ENCODE results near the gene SUPT3H.

The SUPT3H gene

DNA sequence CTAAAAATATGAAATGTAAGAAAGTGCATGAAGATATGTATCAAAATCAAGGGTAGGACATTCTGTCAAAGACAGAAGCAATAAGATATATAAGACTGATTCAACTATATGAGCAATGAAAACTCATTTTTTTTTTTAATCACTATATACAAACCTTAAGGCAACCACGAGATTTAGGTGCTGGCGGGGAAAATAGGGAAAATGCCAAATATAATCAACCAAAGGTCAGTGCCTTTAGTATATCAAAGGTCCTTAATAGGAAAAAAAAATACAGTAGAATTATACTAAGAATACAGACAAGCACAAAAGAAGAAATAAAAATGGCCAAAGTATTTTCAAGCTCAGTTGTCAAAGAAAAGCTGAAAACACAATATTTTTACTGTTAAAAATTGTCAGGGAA is 24.1 kb downstream of the SUPT3H start:
- no peak for DNase-seq
- H3K36me3 ChIP-seq (ENCODE audit: control insufficient read depth in 4 of 4, insufficient read depth in 4 of 4, low read length in 3 of 4) = no peaks in the 10 kb centered on the region
- H3K4me1 ChIP-seq (ENCODE audit: control extremely low read depth in 1 of 4, control insufficient read depth in 4 of 4, insufficient read depth in 4 of 4, low read length in 3 of 4) = no peaks in the 10 kb centered on the region
- ChIA-PET POLR2A (no interaction called here), CTCF (no interaction called here)
- no peak overlapping the region for H3K4me3 ChIP-seq (ENCODE audit: control insufficient read depth in 1 of 7, extremely low read depth in 1 of 7, insufficient read depth in 4 of 7, low read depth in 2 of 7, low read length in 6 of 7)
- no peaks in the 10 kb centered on the region for H3K27me3 ChIP-seq (replicated peaks in 2 of 5; ENCODE audit: control insufficient read depth in 4 of 5, insufficient read depth in 5 of 5, low read length in 4 of 5)
- H3K9me3 ChIP-seq (ENCODE audit: control extremely low read depth in 1 of 5, control insufficient read depth in 4 of 5, insufficient read depth in 2 of 5, low read depth in 1 of 5, low read length in 4 of 5) = no peaks in the 10 kb centered on the region
- no peak overlapping the region for H3K27ac ChIP-seq (ENCODE audit: insufficient read depth in 1 of 2, low read depth in 1 of 2, low read length in 2 of 2, poor library complexity in 1 of 2, severe bottlenecking in 2 of 2)
- WGBS (ENCODE audit: insufficient coverage) = no CpG with 5 or more reads among the region's 2 CpGs

GRCh38 chr6:45351667-45352066 is 26.1 kb downstream of the SUPT3H start:
- no CpG with 5 or more reads among the region's 1 CpG for WGBS (ENCODE audit: insufficient coverage)
- ChIA-PET POLR2A (no interaction called here), CTCF (interaction anchor here (0.7 to 1.9 kb wide), 2 partner anchors 9 to 14 kb away, joined by 3 to 4 read pairs; no protein-coding TSS in a partner anchor)
- Histone ChIP-seq H3K4me1 (ENCODE audit: control extremely low read depth in 1 of 4, control insufficient read depth in 4 of 4, insufficient read depth in 4 of 4, low read length in 3 of 4) (no peaks in the 10 kb centered on the region), H3K27ac (ENCODE audit: insufficient read depth in 1 of 2, low read depth in 1 of 2, low read length in 2 of 2, poor library complexity in 1 of 2, severe bottlenecking in 2 of 2) (no peak overlapping the region), H3K27me3 (replicated peaks in 2 of 5; ENCODE audit: control insufficient read depth in 4 of 5, insufficient read depth in 5 of 5, low read length in 4 of 5) (no peaks in the 10 kb centered on the region), H3K9me3 (ENCODE audit: control extremely low read depth in 1 of 5, control insufficient read depth in 4 of 5, insufficient read depth in 2 of 5, low read depth in 1 of 5, low read length in 4 of 5) (no peaks in the 10 kb centered on the region), H3K36me3 (ENCODE audit: control insufficient read depth in 4 of 4, insufficient read depth in 4 of 4, low read length in 3 of 4) (no peaks in the 10 kb centered on the region), H3K4me3 (ENCODE audit: control insufficient read depth in 1 of 7, extremely low read depth in 1 of 7, insufficient read depth in 4 of 7, low read depth in 2 of 7, low read length in 6 of 7) (no peak overlapping the region)
- DNase-seq = peak in 1 of 3 donors; percentile 8

GRCh38 chr6:45351076-45351475 is 26.7 kb downstream of the SUPT3H start:
- Histone ChIP-seq H3K4me1 (ENCODE audit: control extremely low read depth in 1 of 4, control insufficient read depth in 4 of 4, insufficient read depth in 4 of 4, low read length in 3 of 4) (no peaks in the 10 kb centered on the region), H3K9me3 (ENCODE audit: control extremely low read depth in 1 of 5, control insufficient read depth in 4 of 5, insufficient read depth in 2 of 5, low read depth in 1 of 5, low read length in 4 of 5) (no peaks in the 10 kb centered on the region), H3K27ac (ENCODE audit: insufficient read depth in 1 of 2, low read depth in 1 of 2, low read length in 2 of 2, poor library complexity in 1 of 2, severe bottlenecking in 2 of 2) (no peak overlapping the region), H3K27me3 (replicated peaks in 2 of 5; ENCODE audit: control insufficient read depth in 4 of 5, insufficient read depth in 5 of 5, low read length in 4 of 5) (no peaks in the 10 kb centered on the region), H3K4me3 (ENCODE audit: control insufficient read depth in 1 of 7, extremely low read depth in 1 of 7, insufficient read depth in 4 of 7, low read depth in 2 of 7, low read length in 6 of 7) (no peak overlapping the region), H3K36me3 (ENCODE audit: control insufficient read depth in 4 of 4, insufficient read depth in 4 of 4, low read length in 3 of 4) (no peaks in the 10 kb centered on the region)
- ChIA-PET CTCF (interaction anchor here (0.9 to 1.9 kb wide), 3 partner anchors 10 to 16 kb away, joined by 3 to 4 read pairs (median 3); no protein-coding TSS in a partner anchor), POLR2A (no interaction called here)
- DNase-seq = no peak
- 75% methylated on average over 1 of the region's 3 CpGs for WGBS (ENCODE audit: insufficient coverage)

DNA sequence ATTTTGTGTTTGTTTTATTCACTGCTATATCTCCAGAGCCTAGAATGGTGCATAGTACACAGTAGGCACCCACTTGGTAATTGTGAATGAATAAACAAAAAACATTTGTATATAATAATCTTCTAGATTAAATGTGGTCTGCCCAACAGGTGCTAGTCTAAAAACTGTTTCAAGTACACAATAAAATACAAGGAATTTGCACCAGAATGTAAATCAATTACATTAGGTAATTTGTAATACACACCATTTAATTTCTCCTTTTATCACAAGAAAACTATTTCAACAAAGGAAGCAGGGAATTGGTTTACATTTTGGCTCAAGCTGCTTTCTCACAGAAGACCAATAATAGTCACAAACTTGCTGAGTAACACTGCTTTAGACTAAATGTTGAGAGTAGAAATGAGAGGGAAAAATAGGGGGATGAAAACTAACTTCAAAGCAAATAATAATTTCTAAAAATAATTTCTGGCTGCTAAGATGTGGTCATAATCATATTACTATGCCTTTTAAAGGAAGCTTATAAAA is 27.5 kb downstream of the SUPT3H start:
- H3K27ac ChIP-seq (ENCODE audit: insufficient read depth in 1 of 2, low read depth in 1 of 2, low read length in 2 of 2, poor library complexity in 1 of 2, severe bottlenecking in 2 of 2) = no peak overlapping the region
- no peaks in the 10 kb centered on the region for H3K9me3 ChIP-seq (ENCODE audit: control extremely low read depth in 1 of 5, control insufficient read depth in 4 of 5, insufficient read depth in 2 of 5, low read depth in 1 of 5, low read length in 4 of 5)
- H3K27me3 ChIP-seq (replicated peaks in 2 of 5; ENCODE audit: control insufficient read depth in 4 of 5, insufficient read depth in 5 of 5, low read length in 4 of 5) = no peaks in the 10 kb centered on the region
- POLR2A ChIA-PET = interaction anchor here (0.6 kb wide), 1 partner anchor 24 kb away, joined by 3 read pairs; no protein-coding TSS in a partner anchor
- no peaks in the 10 kb centered on the region for H3K36me3 ChIP-seq (ENCODE audit: control insufficient read depth in 4 of 4, insufficient read depth in 4 of 4, low read length in 3 of 4)
- no peaks in the 10 kb centered on the region for H3K4me1 ChIP-seq (ENCODE audit: control extremely low read depth in 1 of 4, control insufficient read depth in 4 of 4, insufficient read depth in 4 of 4, low read length in 3 of 4)
- no peak overlapping the region for H3K4me3 ChIP-seq (ENCODE audit: control insufficient read depth in 1 of 7, extremely low read depth in 1 of 7, insufficient read depth in 4 of 7, low read depth in 2 of 7, low read length in 6 of 7)
- no peak for DNase-seq
- CTCF ChIA-PET = interaction anchor here (0.9 to 1.9 kb wide), 3 partner anchors 9 to 17 kb away, joined by 3 to 4 read pairs (median 3); no protein-coding TSS in a partner anchor

DNA sequence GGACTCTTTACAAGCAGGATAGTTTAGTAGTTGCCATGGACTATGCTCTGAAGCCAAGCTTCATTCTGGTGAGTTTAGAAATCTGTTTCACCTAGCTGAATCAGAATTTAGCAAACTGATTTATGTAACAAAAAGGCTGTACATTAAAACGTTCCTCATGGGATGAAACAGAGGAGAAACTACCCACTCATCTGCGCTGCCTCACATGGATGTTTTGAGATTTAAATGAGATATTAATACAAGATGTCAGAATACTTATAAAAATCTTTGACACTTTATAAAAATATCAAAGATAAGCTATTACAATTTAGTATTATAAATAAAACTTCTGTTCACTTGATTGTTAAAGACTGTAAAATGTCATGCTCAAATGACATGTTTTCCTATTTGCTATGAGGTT is 32.8 kb downstream of the SUPT3H start:
- H3K9me3 ChIP-seq (ENCODE audit: control extremely low read depth in 1 of 5, control insufficient read depth in 4 of 5, insufficient read depth in 2 of 5, low read depth in 1 of 5, low read length in 4 of 5) = no peaks in the 10 kb centered on the region
- ChIA-PET CTCF (interaction anchor here (2.0 kb wide), 1 partner anchor 15 kb away, joined by 6 read pairs; no protein-coding TSS in a partner anchor), POLR2A (no interaction called here)
- no peaks in the 10 kb centered on the region for H3K27me3 ChIP-seq (replicated peaks in 2 of 5; ENCODE audit: control insufficient read depth in 4 of 5, insufficient read depth in 5 of 5, low read length in 4 of 5)
- H3K4me1 ChIP-seq (ENCODE audit: control extremely low read depth in 1 of 4, control insufficient read depth in 4 of 4, insufficient read depth in 4 of 4, low read length in 3 of 4) = no peaks in the 10 kb centered on the region
- H3K4me3 ChIP-seq (ENCODE audit: control insufficient read depth in 1 of 7, extremely low read depth in 1 of 7, insufficient read depth in 4 of 7, low read depth in 2 of 7, low read length in 6 of 7) = no peak overlapping the region
- peaks cover 0 to 2% (median 0%) of the 10 kb centered on the region in 4 experiments for H3K36me3 ChIP-seq (ENCODE audit: control insufficient read depth in 4 of 4, insufficient read depth in 4 of 4, low read length in 3 of 4)
- no peak overlapping the region for H3K27ac ChIP-seq (ENCODE audit: insufficient read depth in 1 of 2, low read depth in 1 of 2, low read length in 2 of 2, poor library complexity in 1 of 2, severe bottlenecking in 2 of 2)
- WGBS (ENCODE audit: insufficient coverage) = no CpG with 5 or more reads among the region's 2 CpGs
- no peak for DNase-seq

DNA sequence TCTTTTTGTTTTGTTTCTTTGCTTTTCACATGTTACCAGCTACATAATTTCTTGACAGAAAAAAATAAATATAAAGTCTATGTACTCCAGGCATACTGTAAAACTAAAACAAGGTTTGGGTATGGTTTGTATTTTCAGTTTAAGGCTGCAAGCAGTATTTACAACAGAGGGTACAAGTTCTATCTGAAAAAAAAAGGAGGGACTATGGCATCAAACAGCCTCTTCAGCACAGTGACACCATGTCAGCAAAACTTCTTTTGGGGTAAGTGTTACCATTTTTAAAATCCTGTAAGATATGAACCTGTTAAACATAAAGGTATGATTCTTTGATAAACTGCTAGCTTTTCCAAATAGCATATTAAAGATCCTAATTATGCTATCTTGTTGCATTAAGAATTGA is 49.2 kb downstream of the SUPT3H start:
- Histone ChIP-seq H3K4me1 (ENCODE audit: control extremely low read depth in 1 of 4, control insufficient read depth in 4 of 4, insufficient read depth in 4 of 4, low read length in 3 of 4) (peaks cover 7 to 56% (median 18%) of the 10 kb centered on the region in 4 experiments), H3K9me3 (ENCODE audit: control extremely low read depth in 1 of 5, control insufficient read depth in 4 of 5, insufficient read depth in 2 of 5, low read depth in 1 of 5, low read length in 4 of 5) (no peaks in the 10 kb centered on the region), H3K4me3 (ENCODE audit: control insufficient read depth in 1 of 7, extremely low read depth in 1 of 7, insufficient read depth in 4 of 7, low read depth in 2 of 7, low read length in 6 of 7) (peak overlapping the region in 4 of 7 experiments; percentile 52 to 82 (median 68)), H3K27ac (ENCODE audit: insufficient read depth in 1 of 2, low read depth in 1 of 2, low read length in 2 of 2, poor library complexity in 1 of 2, severe bottlenecking in 2 of 2) (peak overlapping the region in 1 of 2 experiments; percentile 68), H3K36me3 (ENCODE audit: control insufficient read depth in 4 of 4, insufficient read depth in 4 of 4, low read length in 3 of 4) (no peaks in the 10 kb centered on the region), H3K27me3 (replicated peaks in 2 of 5; ENCODE audit: control insufficient read depth in 4 of 5, insufficient read depth in 5 of 5, low read length in 4 of 5) (no peaks in the 10 kb centered on the region)
- ChIA-PET CTCF (interaction anchor here (1.0 to 3.9 kb wide), 3 partner anchors 9 to 673 kb away, joined by 3 to 12 read pairs (median 6); no protein-coding TSS in a partner anchor), POLR2A (interaction anchor here (0.6 kb wide), 2 partner anchors 10 to 29 kb away, joined by 3 to 4 read pairs; no protein-coding TSS in a partner anchor)
- DNase-seq = no peak

DNA sequence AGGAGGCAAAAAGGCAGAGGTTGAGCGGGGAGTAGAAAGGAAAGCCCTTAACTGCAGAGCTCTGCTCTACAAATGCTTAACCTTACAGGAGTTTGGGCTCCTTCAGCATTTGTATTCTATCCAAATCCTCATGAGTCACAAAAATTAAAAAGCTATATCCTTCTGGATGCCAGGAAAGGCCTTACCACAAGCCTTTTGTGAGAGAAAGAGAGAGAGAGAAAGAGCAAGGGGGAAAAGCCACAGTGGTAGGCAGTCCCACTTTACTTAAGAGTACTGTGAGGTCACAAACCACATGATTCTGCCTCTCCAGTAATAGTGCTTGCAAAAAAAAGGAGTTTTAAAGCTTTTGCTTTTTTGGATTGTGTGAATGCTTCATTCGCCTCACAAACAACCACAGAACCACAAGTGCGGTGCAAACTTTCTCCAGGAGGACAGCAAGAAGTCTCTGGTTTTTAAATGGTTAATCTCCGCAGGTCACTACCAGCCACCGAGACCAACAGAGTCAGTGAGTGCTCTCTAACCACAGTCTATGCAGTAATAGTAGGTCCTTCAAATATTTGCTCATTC is 49.7 kb downstream of the SUPT3H start, which contains the start of gene RUNX2:
Gene RUNX2 (plus strand): TSS at position 375 of the 567 bp plus-strand sequence. CDS start 397 bp downstream, outside the sequence.
- H3K36me3 ChIP-seq (ENCODE audit: control insufficient read depth in 4 of 4, insufficient read depth in 4 of 4, low read length in 3 of 4) = no peaks in the 10 kb centered on the region
- CTCF ChIA-PET = interaction anchor here (1.1 to 3.9 kb wide), 2 partner anchors 10 to 595 kb away, joined by 4 to 12 read pairs; no protein-coding TSS in a partner anchor
- WGBS (ENCODE audit: insufficient coverage) = 58% methylated on average over 3 of the region's 5 CpGs
- DNase-seq = peak; percentile 47 to 85 (median 72)
- no peaks in the 10 kb centered on the region for H3K9me3 ChIP-seq (ENCODE audit: control extremely low read depth in 1 of 5, control insufficient read depth in 4 of 5, insufficient read depth in 2 of 5, low read depth in 1 of 5, low read length in 4 of 5)
- H3K27me3 ChIP-seq (replicated peaks in 2 of 5; ENCODE audit: control insufficient read depth in 4 of 5, insufficient read depth in 5 of 5, low read length in 4 of 5) = no peaks in the 10 kb centered on the region
- H3K4me1 ChIP-seq (ENCODE audit: control extremely low read depth in 1 of 4, control insufficient read depth in 4 of 4, insufficient read depth in 4 of 4, low read length in 3 of 4) = peaks cover 10 to 60% (median 21%) of the 10 kb centered on the region in 4 experiments
- POLR2A ChIA-PET = interaction anchor here (0.6 kb wide), 2 partner anchors 10 to 30 kb away, joined by 3 to 4 read pairs; no protein-coding TSS in a partner anchor
- H3K4me3 ChIP-seq (ENCODE audit: control insufficient read depth in 1 of 7, extremely low read depth in 1 of 7, insufficient read depth in 4 of 7, low read depth in 2 of 7, low read length in 6 of 7) = peak within 1 kb of the TSS in 4 of 7 experiments; percentile 52 to 82 (median 68)
- peak within 1 kb of the TSS; percentile 51 to 71 for H3K27ac ChIP-seq (ENCODE audit: insufficient read depth in 1 of 2, low read depth in 1 of 2, low read length in 2 of 2, poor library complexity in 1 of 2, severe bottlenecking in 2 of 2)

Measured in common myeloid progenitor, CD34-positive (primary cell).